Endothelial cell of umbilical vein (primary cell): ENCODE results near the gene NPHS1. TPM values are rescaled to one million over a fixed set of nuclear protein-coding genes. Genes with fewer than 3 reads are reported as not detected.

ENCODE experiments used
- BruUV-seq: library from RNA; stranded (reverse); fragments of 400-500 nt; replicated peaks from 2 replicates; lab custom pipeline; 2021; lab: Mats Ljungman, UMichigan
- CTCF ChIA-PET: fragments of 300-600, 350-600 bp; sonication (Branson Sonifier 250); formaldehyde crosslinking; loops from one replicate; lab custom pipeline; 2021; ENCODE audit warnings: antibody characterized with exemption, inconsistent platforms; lab: Charles Lee
- POLR2A ChIA-PET: fragments of 300-600, 350-600 bp; sonication (Branson Sonifier 250); formaldehyde crosslinking; loops from one replicate; lab custom pipeline; 2021; ENCODE audit warnings: antibody characterized with exemption, inconsistent platforms; lab: Charles Lee
- DNase-seq: peaks from one replicate; pipeline ENCODE4 v3.0.0-alpha.2; 2011; ENCODE audit warnings: low read depth, low spot score
- FAIRE-seq: peaks from 2 replicates; lab custom pipeline; 2011; peaks lifted over from hg19 to GRCh38; lab: Jason Lieb, UNC
- H2AFZ ChIP-seq: 2 replicates; pipeline ENCODE4 v1.6.0; 2012; ENCODE audit warnings: low read depth, low read length, control low read depth, inconsistent platforms
- H3K27ac ChIP-seq: 2 replicates; pipeline ENCODE4 v1.5.1; 2011; ENCODE audit warnings: low read depth, mild to moderate bottlenecking, control low read depth, low read length, moderate library complexity; ENCODE audit not compliant: insufficient read depth
- H3K27me3 ChIP-seq, 2 experiments: 2 replicates each; pipeline versions ENCODE4 v1.6.0 to v1.6.1; 2011; ENCODE audit warnings: low read length in 2 of 2, mixed read lengths in 1 of 2; ENCODE audit not compliant: control insufficient read depth in 2 of 2, insufficient read depth in 2 of 2
- H3K36me3 ChIP-seq, 2 experiments: 2 replicates in 1 of 2; 3 replicates in 1 of 2; pipeline ENCODE4 v1.5.1; 2011; ENCODE audit warnings: low read length in 2 of 2, mild to moderate bottlenecking in 1 of 2, moderate library complexity in 1 of 2; ENCODE audit not compliant: control insufficient read depth in 2 of 2, insufficient read depth in 2 of 2; ENCODE audit errors: extremely low read depth in 1 of 2
- H3K4me1 ChIP-seq: 3 replicates; pipeline ENCODE4 v1.5.1; 2011; ENCODE audit warnings: mild to moderate bottlenecking, low read length; ENCODE audit not compliant: control insufficient read depth, insufficient read depth; ENCODE audit errors: extremely low read depth
- H3K4me2 ChIP-seq: 2 replicates; pipeline ENCODE4 v1.6.1; 2011; ENCODE audit warnings: low read length, control low read depth, mixed read lengths; ENCODE audit not compliant: insufficient read depth
- H3K4me3 ChIP-seq, 3 experiments: fragments of 200-600 bp in 1 of 3; sonication (generic), shearing (Covaris generic) in 1 of 3; replicated peaks in 1 of 3; 2 replicates each; pipeline ENCODE4 v1.5.1; 2011 to 2016; ENCODE audit warnings: control low read depth in 3 of 3, low read length in 3 of 3, mild to moderate bottlenecking in 2 of 3, inconsistent platforms in 1 of 3, low read depth in 1 of 3, moderate library complexity in 1 of 3; ENCODE audit not compliant: insufficient read depth in 1 of 3
- H3K79me2 ChIP-seq: 2 replicates; pipeline ENCODE4 v1.6.0; 2012; ENCODE audit warnings: low read length, inconsistent platforms; ENCODE audit not compliant: control insufficient read depth, insufficient read depth
- H3K9ac ChIP-seq: replicated peaks from 2 replicates; pipeline ENCODE3; 2011; ENCODE audit warnings: low read length, control low read depth; ENCODE audit not compliant: insufficient read depth; ENCODE audit errors: extremely low read depth
- H3K9me1 ChIP-seq: replicated peaks from 3 replicates; pipeline ENCODE4 v1.6.0; 2011; ENCODE audit warnings: mild to moderate bottlenecking, low read length; ENCODE audit not compliant: control insufficient read depth, insufficient read depth; ENCODE audit errors: extremely low read depth
- H3K9me3 ChIP-seq: replicated peaks from 2 replicates; pipeline ENCODE4 v1.5.1; 2012; ENCODE audit warnings: low read length, inconsistent platforms; ENCODE audit not compliant: control insufficient read depth, insufficient read depth
- H4K20me1 ChIP-seq: replicated peaks from 2 replicates; pipeline ENCODE3; 2011; ENCODE audit warnings: mild to moderate bottlenecking, low read length; ENCODE audit not compliant: control insufficient read depth, insufficient read depth; ENCODE audit errors: extremely low read depth
- CTCF ChIP-seq, 2 donors: IDR thresholded peaks; 1 replicate in 1 of 2; 2 replicates in 1 of 2; pipeline ENCODE4 v1.5.1; 2011; ENCODE audit warnings: low read length in 2 of 2, mild to moderate bottlenecking in 2 of 2, moderate library complexity in 2 of 2, control low read depth in 1 of 2, inconsistent platforms in 1 of 2, low read depth in 1 of 2; ENCODE audit not compliant: insufficient read depth in 1 of 2; ENCODE audit errors: extremely low read depth in 1 of 2
- EZH2 ChIP-seq: IDR thresholded peaks from 2 replicates; pipeline ENCODE4 v1.6.1; 2012; ENCODE audit warnings: borderline replicate concordance, low read depth, mild to moderate bottlenecking, moderate library complexity, low read length, inconsistent platforms; ENCODE audit not compliant: severe bottlenecking
- FOS ChIP-seq: IDR thresholded peaks from 2 replicates; pipeline ENCODE4 v1.6.1; 2011; ENCODE audit warnings: mild to moderate bottlenecking, low read length, moderate library complexity, borderline replicate concordance; ENCODE audit not compliant: insufficient read depth
- GATA2 ChIP-seq: IDR thresholded peaks from 2 replicates; pipeline ENCODE4 v1.7.0; 2011; ENCODE audit warnings: low read depth, mild to moderate bottlenecking, moderate library complexity, mixed read lengths, low read length; ENCODE audit not compliant: insufficient read length, insufficient read depth
- JUN ChIP-seq: IDR thresholded peaks from 2 replicates; pipeline ENCODE4 v1.6.1; 2011; ENCODE audit warnings: borderline replicate concordance, low read depth; ENCODE audit not compliant: insufficient read length, insufficient read depth
- MYC ChIP-seq: IDR thresholded peaks from one replicate; pipeline ENCODE4 v1.6.1; 2011; ENCODE audit warnings: mild to moderate bottlenecking, low read depth, low read length
- POLR2A ChIP-seq: IDR thresholded peaks from 2 replicates; pipeline ENCODE4 v1.6.1; 2012; ENCODE audit warnings: low read depth, mild to moderate bottlenecking, control low read depth, low read length
- POLR2AphosphoS5 ChIP-seq: IDR thresholded peaks from 2 replicates; pipeline ENCODE4 v1.6.1; 2012; ENCODE audit warnings: low read depth, mild to moderate bottlenecking, control low read depth, low read length, moderate library complexity; ENCODE audit not compliant: insufficient read depth
- dilution Hi-C: fragments of 300-500 bp; cut with MboI; formaldehyde crosslinking; loops from one replicate; pipeline ENCODE4 v1.15.0; 2019; ENCODE audit warnings: low sequenced_read_pairs; ENCODE audit not compliant: extremely low pct_ligation_motif_present
- intact Hi-C: fragments of 100-400 bp; cut with micrococcal nuclease; formaldehyde crosslinking; loops from one replicate; pipeline ENCODE4 v1.10.0; 2022
- polyA plus RNA-seq, 4 experiments: library from polyadenylated mRNA; depleted of rRNA in 3 of 4; stranded (reverse) in 3 of 4; unstranded in 1 of 4; fragments of >200 nt; gene quantifications; 2 replicates each; pipeline versions ENCODE4 v1.2.1 to v1.2.3, GENCODE V29; 2011 to 2012; ENCODE audit warnings: missing spikeins in 1 of 4
- total RNA-seq: library from RNA; stranded (reverse); gene quantifications from 2 replicates; pipeline ENCODE4 v1.2.3, GENCODE V29; 2021

The NPHS1 gene
- total and polyA plus RNA-seq, 2 donors (not counting 3 experiments of a cell fraction or from before 2014, with no cell fraction given): not detected

- dilution Hi-C loops: no loop called here
- H4K20me1 ChIP-seq: no peaks in the 10 kb centered on the region
- intact Hi-C loops: no loop called here
- H3K4me2 ChIP-seq: no peak overlapping the region
- H3K9me1 ChIP-seq: no peaks in the 10 kb centered on the region
- ChIA-PET POLR2A (no interaction called here), CTCF (no interaction called here)
- no peaks in the 10 kb centered on the region for H3K9me3 ChIP-seq
- no peak overlapping the region for H3K9ac ChIP-seq
- no peak overlapping the region for H2AFZ ChIP-seq
- H3K27me3 ChIP-seq: peaks cover 2 to 3% of the 10 kb centered on the region in 2 experiments
- H3K4me3 ChIP-seq: no peak overlapping the region
- DNase-seq (no peak), FAIRE-seq (no peak)
- no peaks in the 10 kb centered on the region for H3K36me3 ChIP-seq
- no peak overlapping the region for H3K27ac ChIP-seq
- TF ChIP-seq MYC: no peak
- no peak for TF ChIP-seq JUN
- no peak for TF ChIP-seq FOS
- no peak for TF ChIP-seq CTCF (IDR thresholded peaks at IDR 0.05; ENCODE audit: extremely low read depth in 1 of 2, insufficient read depth in 1 of 2, low read depth in 1 of 2, low read length in 2 of 2)
- TF ChIP-seq POLR2AphosphoS5: no peak
- no peak for TF ChIP-seq EZH2
- TF ChIP-seq POLR2A: no peak
- no peak for TF ChIP-seq GATA2
- no TSS peak for BruUV-seq
- H3K79me2 ChIP-seq: no peaks in the 10 kb centered on the region
- H3K4me1 ChIP-seq: no peaks in the 10 kb centered on the region
Observed at GRCh38 chr19:35805526-35806102, 46.7 kb downstream of the NPHS1 start.
